ENCODE results near the gene KRTAP5-10. TPM values are rescaled to one million over a fixed set of nuclear protein-coding genes. Genes with fewer than 3 reads are reported as not detected.
"Not testable (repeated sequence)": the region's sequence is repeated elsewhere in the genome, so short reads cannot be mapped to it uniquely, and the experiment has no call there.

KRTAP5-10 gene
- total and polyA plus RNA-seq, 9 donors: not detected

GRCh38 chr11:71532036-71532610, 33.2 kb upstream of the KRTAP5-10 start:
- no peaks in the 10 kb centered on the region for H3K4me1 ChIP-seq (ENCODE audit: control insufficient read depth, insufficient read depth, low read length)
- DNase-seq: no peak
- no peak overlapping the region for H3K4me3 ChIP-seq (ENCODE audit: low read length)
- no peaks in the 10 kb centered on the region for H3K36me3 ChIP-seq (ENCODE audit: control insufficient read depth, insufficient read depth, low read length)
- WGBS (ENCODE audit: insufficient coverage): 82% methylated on average over 9 of the region's 10 CpGs
- no peak overlapping the region for H3K27ac ChIP-seq (ENCODE audit: low read length)
- no peaks in the 10 kb centered on the region for H3K9me3 ChIP-seq (replicated peaks; ENCODE audit: control insufficient read depth, low read depth, low read length)
- H3K27me3 ChIP-seq (ENCODE audit: control insufficient read depth, insufficient read depth, low read length): no peaks in the 10 kb centered on the region

- H3K27ac ChIP-seq (ENCODE audit: low read length); H3K9me3 ChIP-seq (replicated peaks; ENCODE audit: control insufficient read depth, low read depth, low read length); DNase-seq; H3K4me1 ChIP-seq (ENCODE audit: control insufficient read depth, insufficient read depth, low read length); H3K27me3 ChIP-seq (ENCODE audit: control insufficient read depth, insufficient read depth, low read length); H3K36me3 ChIP-seq (ENCODE audit: control insufficient read depth, insufficient read depth, low read length); H3K4me3 ChIP-seq (ENCODE audit: low read length): not testable (repeated sequence)
- 59% methylated on average over 6 of the region's 17 CpGs for WGBS (ENCODE audit: insufficient coverage)
Measured at GRCh38 chr11:71534711-71535608, 30.4 kb upstream of the KRTAP5-10 start.

GRCh38 chr11:71535825-71536224, 29.5 kb upstream of the KRTAP5-10 start:
- Histone ChIP-seq H3K9me3 (replicated peaks; ENCODE audit: control insufficient read depth, low read depth, low read length) (no peaks in the 10 kb centered on the region), H3K36me3 (ENCODE audit: control insufficient read depth, insufficient read depth, low read length) (no peaks in the 10 kb centered on the region), H3K27me3 (ENCODE audit: control insufficient read depth, insufficient read depth, low read length) (no peaks in the 10 kb centered on the region), H3K27ac (ENCODE audit: low read length) (no peak overlapping the region), H3K4me3 (ENCODE audit: low read length) (no peak overlapping the region), H3K4me1 (ENCODE audit: control insufficient read depth, insufficient read depth, low read length) (no peaks in the 10 kb centered on the region)
- 94% methylated on average over 3 of the region's 9 CpGs for WGBS (ENCODE audit: insufficient coverage)
- no peak for DNase-seq

GRCh38 chr11:71537537-71537936, 27.8 kb upstream of the KRTAP5-10 start:
- Histone ChIP-seq H3K4me3 (ENCODE audit: low read length) (no peak overlapping the region), H3K27me3 (ENCODE audit: control insufficient read depth, insufficient read depth, low read length) (no peaks in the 10 kb centered on the region), H3K4me1 (ENCODE audit: control insufficient read depth, insufficient read depth, low read length) (no peaks in the 10 kb centered on the region), H3K9me3 (replicated peaks; ENCODE audit: control insufficient read depth, low read depth, low read length) (no peaks in the 10 kb centered on the region), H3K27ac (ENCODE audit: low read length) (no peak overlapping the region), H3K36me3 (ENCODE audit: control insufficient read depth, insufficient read depth, low read length) (no peaks in the 10 kb centered on the region)
- no peak for DNase-seq
- WGBS (ENCODE audit: insufficient coverage): 86% methylated on average over 5 of the region's 9 CpGs

- not testable (repeated sequence) for H3K27me3 ChIP-seq (ENCODE audit: control insufficient read depth, insufficient read depth, low read length); H3K4me1 ChIP-seq (ENCODE audit: control insufficient read depth, insufficient read depth, low read length); DNase-seq; H3K9me3 ChIP-seq (replicated peaks; ENCODE audit: control insufficient read depth, low read depth, low read length); H3K4me3 ChIP-seq (ENCODE audit: low read length); H3K36me3 ChIP-seq (ENCODE audit: control insufficient read depth, insufficient read depth, low read length); H3K27ac ChIP-seq (ENCODE audit: low read length)
- no CpG with 5 or more reads among the region's 4 CpGs for WGBS (ENCODE audit: insufficient coverage)
Measured at GRCh38 chr11:71537977-71538665, 27.2 kb upstream of the KRTAP5-10 start, which contains the start of gene KRTAP5-8. KRTAP5-8 (plus strand) TSS chr11:71538025; CDS start chr11:71538056, 31 bp downstream.

- Histone ChIP-seq H3K4me3 (ENCODE audit: low read length) (no peak overlapping the region), H3K36me3 (ENCODE audit: control insufficient read depth, insufficient read depth, low read length) (no peaks in the 10 kb centered on the region), H3K4me1 (ENCODE audit: control insufficient read depth, insufficient read depth, low read length) (no peaks in the 10 kb centered on the region), H3K27me3 (ENCODE audit: control insufficient read depth, insufficient read depth, low read length) (no peaks in the 10 kb centered on the region), H3K9me3 (replicated peaks; ENCODE audit: control insufficient read depth, low read depth, low read length) (no peaks in the 10 kb centered on the region), H3K27ac (ENCODE audit: low read length) (no peak overlapping the region)
- DNase-seq: no peak
- 40% methylated on average over 3 of the region's 4 CpGs for WGBS (ENCODE audit: insufficient coverage)
Measured at GRCh38 chr11:71538666-71538990, 26.7 kb upstream of the KRTAP5-10 start.

GRCh38 chr11:71539017-71539416, 26.3 kb upstream of the KRTAP5-10 start:
- Histone ChIP-seq H3K4me1 (ENCODE audit: control insufficient read depth, insufficient read depth, low read length) (no peaks in the 10 kb centered on the region), H3K9me3 (replicated peaks; ENCODE audit: control insufficient read depth, low read depth, low read length) (no peaks in the 10 kb centered on the region), H3K4me3 (ENCODE audit: low read length) (no peak overlapping the region), H3K27ac (ENCODE audit: low read length) (no peak overlapping the region), H3K27me3 (ENCODE audit: control insufficient read depth, insufficient read depth, low read length) (no peaks in the 10 kb centered on the region), H3K36me3 (ENCODE audit: control insufficient read depth, insufficient read depth, low read length) (no peaks in the 10 kb centered on the region)
- 83% methylated on average over 6 of the region's 11 CpGs for WGBS (ENCODE audit: insufficient coverage)
- DNase-seq: no peak

GRCh38 chr11:71539971-71540370, 25.4 kb upstream of the KRTAP5-10 start:
- not testable (repeated sequence) for H3K27me3 ChIP-seq (ENCODE audit: control insufficient read depth, insufficient read depth, low read length); H3K9me3 ChIP-seq (replicated peaks; ENCODE audit: control insufficient read depth, low read depth, low read length); H3K27ac ChIP-seq (ENCODE audit: low read length); DNase-seq; H3K36me3 ChIP-seq (ENCODE audit: control insufficient read depth, insufficient read depth, low read length); H3K4me3 ChIP-seq (ENCODE audit: low read length); H3K4me1 ChIP-seq (ENCODE audit: control insufficient read depth, insufficient read depth, low read length)
- 95% methylated on average over 8 of the region's 11 CpGs for WGBS (ENCODE audit: insufficient coverage)

- not testable (repeated sequence) for DNase-seq
Measured at GRCh38 chr11:71540521-71541304, 24.6 kb upstream of the KRTAP5-10 start.

GRCh38 chr11:71542382-71542781, 23.0 kb upstream of the KRTAP5-10 start:
- no peak for DNase-seq
- no peaks in the 10 kb centered on the region for H3K36me3 ChIP-seq (ENCODE audit: control insufficient read depth, insufficient read depth, low read length)
- peaks cover 4% of the 10 kb centered on the region for H3K27me3 ChIP-seq (ENCODE audit: control insufficient read depth, insufficient read depth, low read length)
- H3K9me3 ChIP-seq (replicated peaks; ENCODE audit: control insufficient read depth, low read depth, low read length): peaks cover 4% of the 10 kb centered on the region
- H3K4me3 ChIP-seq (ENCODE audit: low read length): no peak overlapping the region
- H3K4me1 ChIP-seq (ENCODE audit: control insufficient read depth, insufficient read depth, low read length): no peaks in the 10 kb centered on the region
- no peak overlapping the region for H3K27ac ChIP-seq (ENCODE audit: low read length)
- 83% methylated on average over 2 of the region's 7 CpGs for WGBS (ENCODE audit: insufficient coverage)

More at GRCh38 chr11:71540521-71541304, 24.6 kb upstream of the KRTAP5-10 start:
- not testable (repeated sequence) for H3K27me3 ChIP-seq (ENCODE audit: control insufficient read depth, insufficient read depth, low read length); H3K9me3 ChIP-seq (replicated peaks; ENCODE audit: control insufficient read depth, low read depth, low read length); H3K36me3 ChIP-seq (ENCODE audit: control insufficient read depth, insufficient read depth, low read length); H3K4me3 ChIP-seq (ENCODE audit: low read length); H3K27ac ChIP-seq (ENCODE audit: low read length); H3K4me1 ChIP-seq (ENCODE audit: control insufficient read depth, insufficient read depth, low read length)
- 90% methylated on average over 6 of the region's 9 CpGs for WGBS (ENCODE audit: insufficient coverage)
